Epidermal melanocyte (primary cell): ENCODE measurements around the gene OSTM1.

ENCODE experiments used
- DNase-seq: peaks from one replicate; pipeline ENCODE4 v3.0.0; 2011; ENCODE audit warnings: low spot score; ENCODE audit not compliant: insufficient read length

The OSTM1 gene

GRCh38 chr6:108102965-108103364, 28.4 kb upstream of the OSTM1 start:
- no peak for DNase-seq

- no peak for DNase-seq
Measured at GRCh38 chr6:108100003-108100402, 25.5 kb upstream of the OSTM1 start.

- DNase-seq: no peak
Measured at GRCh38 chr6:108097882-108098281, 23.3 kb upstream of the OSTM1 start.

DNA sequence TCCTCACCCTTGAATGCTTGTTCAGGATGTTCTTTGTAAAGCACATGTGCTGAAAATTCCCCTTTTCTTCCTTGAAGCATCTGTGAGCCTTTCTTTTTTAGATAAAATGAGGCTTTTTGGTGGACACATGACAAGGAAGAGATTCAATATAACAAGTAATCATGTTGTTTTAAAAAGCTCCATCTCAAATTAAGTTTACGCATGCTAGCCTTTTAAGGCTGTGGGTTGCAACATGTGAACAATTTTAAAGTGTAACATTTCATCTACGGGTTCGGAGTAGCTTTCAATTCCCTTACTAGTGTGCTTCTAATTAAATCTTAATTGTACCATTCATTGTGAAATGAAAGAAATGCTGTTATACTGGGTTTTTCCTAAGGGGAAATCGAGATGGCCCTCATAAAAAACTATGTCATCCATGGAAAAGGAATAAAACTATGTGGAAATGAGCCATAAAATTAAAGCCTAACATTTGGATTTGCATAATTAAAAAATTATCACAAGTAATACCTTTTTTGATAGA, 19.3 kb upstream of the OSTM1 start:
- no peak for DNase-seq

DNA sequence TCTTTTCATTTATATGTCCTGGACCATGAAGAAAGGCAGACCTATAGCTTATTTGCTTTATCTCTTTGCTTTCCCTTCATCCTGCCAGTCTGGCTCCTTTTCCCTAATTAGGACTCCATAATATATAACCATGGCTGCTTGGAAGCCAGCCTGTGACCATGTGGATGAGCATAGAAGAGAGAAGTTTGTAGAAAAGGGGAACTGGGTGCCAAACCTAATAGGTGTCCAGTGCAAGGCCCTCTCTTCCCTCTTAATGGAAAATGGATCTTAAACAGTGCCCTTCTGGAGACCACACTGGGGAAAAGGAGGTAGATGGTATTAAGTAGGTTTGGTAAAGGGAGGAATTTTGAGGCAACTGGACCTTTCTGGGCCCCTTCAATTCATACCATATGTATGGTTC, 16.7 kb upstream of the OSTM1 start:
- DNase-seq: no peak

GRCh38 chr6:108083349-108083748, 8.8 kb upstream of the OSTM1 start:
- no peak for DNase-seq

DNA sequence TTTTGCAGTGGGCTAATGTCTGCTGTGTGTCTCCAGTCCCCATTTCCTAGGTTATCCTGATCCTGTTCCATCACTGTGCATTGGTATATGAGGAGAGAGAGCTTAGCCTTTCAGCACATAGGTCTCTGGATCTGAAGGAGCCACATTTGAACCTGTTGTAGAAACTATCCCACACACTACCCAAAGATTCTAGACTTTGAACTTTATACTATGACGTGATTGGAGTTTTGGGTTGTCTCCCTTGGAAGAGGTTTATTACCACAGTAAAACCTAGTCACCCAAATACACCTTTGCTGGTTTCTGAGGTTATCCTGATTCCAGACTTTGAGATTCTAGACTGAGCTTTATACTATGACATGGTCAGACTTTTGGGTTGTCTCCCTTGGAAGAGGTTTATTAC, 8.0 kb upstream of the OSTM1 start:
- DNase-seq: no peak

- no peak for DNase-seq
Measured at GRCh38 chr6:108080010-108080780, 5.7 kb upstream of the OSTM1 start.

DNA sequence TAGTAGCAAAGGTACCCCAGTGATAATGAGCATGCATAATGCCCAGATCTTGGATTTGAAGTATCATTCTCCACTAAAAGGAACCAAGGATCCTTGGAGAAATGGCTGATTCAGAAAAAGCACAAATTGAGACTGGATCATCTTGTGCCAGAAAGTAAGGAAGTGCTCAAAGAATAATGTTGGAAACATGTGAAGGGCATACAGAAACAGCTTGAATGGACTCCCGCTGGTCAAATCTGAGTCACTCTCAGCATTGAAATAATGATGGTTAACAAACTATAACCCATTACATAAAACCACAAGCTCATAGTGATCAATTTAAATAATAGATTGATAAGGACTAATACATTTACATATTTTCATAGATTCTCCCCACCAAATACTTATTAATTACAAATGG, 3.6 kb upstream of the OSTM1 start:
- DNase-seq: no peak

GRCh38 chr6:108074057-108074358, 533 bp downstream of the OSTM1 start:
- DNase-seq: no peak

DNA sequence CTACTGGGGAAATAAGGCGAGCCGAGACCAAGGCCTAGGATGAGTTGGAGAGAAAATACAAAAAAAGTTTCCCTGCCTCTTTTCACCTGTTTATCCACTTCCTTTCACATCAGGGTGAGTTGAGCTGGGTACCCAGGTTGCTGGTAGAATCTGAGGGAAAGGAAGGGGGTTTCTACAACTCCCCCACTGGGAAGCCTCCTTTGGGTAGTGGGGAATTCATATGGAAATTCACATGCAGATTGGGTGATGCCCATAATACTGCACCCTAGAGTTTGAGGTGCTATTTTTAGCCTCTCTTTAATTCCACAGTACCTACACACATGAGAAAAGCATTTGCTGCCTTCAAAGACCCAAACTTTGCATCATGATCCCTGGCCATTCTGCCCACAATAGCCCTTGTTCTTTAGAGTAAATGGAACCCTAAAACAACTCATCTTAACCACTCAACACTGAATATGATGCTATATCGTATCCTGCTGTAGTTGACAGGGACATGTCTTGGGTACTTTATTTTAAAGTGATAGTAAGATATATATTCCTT, 2.7 kb downstream of the OSTM1 start:
- DNase-seq: no peak

GRCh38 chr6:108068618-108069017, 5.9 kb downstream of the OSTM1 start:
- DNase-seq: no peak

- DNase-seq: no peak
Measured at GRCh38 chr6:108068182-108068581, 6.4 kb downstream of the OSTM1 start.

DNA sequence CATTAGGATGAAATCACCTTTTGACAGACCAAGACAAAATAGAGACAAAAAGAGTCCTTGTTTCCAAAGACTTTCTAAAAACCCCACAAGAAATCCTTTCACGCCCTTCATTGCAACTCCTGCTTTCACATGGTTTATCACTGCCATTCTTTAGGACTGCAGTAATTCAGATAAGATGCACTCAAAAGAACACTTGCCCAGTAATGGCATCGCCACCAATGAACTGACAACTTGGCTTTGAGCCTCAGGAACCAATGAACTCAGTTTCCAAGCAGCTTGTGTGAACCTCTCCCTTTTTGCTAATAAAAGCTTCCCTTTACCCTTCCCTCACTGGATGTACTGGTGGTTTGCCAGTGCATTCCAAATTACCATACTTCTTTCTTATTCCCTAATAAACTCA, 21.8 kb downstream of the OSTM1 start:
- DNase-seq: no peak

DNA sequence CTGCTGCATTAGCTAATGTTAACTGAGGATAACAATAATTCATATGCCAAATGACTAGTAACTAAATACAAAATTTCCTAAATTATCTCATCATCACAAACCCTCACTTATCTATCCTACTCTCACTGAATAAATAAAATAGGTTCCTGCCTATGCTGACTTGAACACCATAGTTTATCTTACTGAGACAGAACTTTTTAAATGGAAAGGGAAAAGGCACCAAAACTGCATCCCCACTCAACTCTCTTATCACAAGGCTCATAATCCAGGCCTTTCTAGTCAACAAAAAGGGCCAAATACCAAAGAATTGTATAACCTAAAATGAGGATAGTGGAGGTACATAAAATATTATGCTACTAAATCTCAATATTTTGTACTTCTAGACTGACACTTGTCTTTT, 23.1 kb downstream of the OSTM1 start:
- DNase-seq: no peak

DNA sequence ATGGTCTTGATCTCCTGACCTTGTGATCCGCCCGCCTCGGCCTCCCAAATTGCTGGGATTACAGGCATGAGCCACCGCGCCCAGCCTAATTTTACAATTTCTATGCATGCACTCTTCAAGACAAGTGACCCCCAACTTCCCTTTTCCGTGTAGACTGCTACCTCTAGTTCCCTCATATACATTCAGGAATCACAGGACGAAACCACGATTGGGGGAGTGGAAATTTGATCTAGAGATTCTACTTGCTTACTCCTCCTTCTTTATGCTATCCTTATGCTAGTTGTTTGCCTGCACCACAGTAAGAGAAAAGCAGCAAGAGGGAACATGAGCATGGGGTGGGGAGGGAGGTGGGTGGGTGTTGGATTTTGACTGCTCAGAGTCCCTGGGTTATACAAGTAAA, 34.9 kb downstream of the OSTM1 start:
- DNase-seq: no peak

- DNase-seq: no peak
Measured at GRCh38 chr6:108036884-108037283, 37.7 kb downstream of the OSTM1 start.

- DNase-seq: no peak
Measured at GRCh38 chr6:108031968-108032367, 42.6 kb downstream of the OSTM1 start.

GRCh38 chr6:108030211-108030610, 44.3 kb downstream of the OSTM1 start:
- DNase-seq: no peak

GRCh38 chr6:108029226-108029921, 45.2 kb downstream of the OSTM1 start:
- no peak for DNase-seq

GRCh38 chr6:108027594-108027993, 46.9 kb downstream of the OSTM1 start:
- DNase-seq: no peak

DNA sequence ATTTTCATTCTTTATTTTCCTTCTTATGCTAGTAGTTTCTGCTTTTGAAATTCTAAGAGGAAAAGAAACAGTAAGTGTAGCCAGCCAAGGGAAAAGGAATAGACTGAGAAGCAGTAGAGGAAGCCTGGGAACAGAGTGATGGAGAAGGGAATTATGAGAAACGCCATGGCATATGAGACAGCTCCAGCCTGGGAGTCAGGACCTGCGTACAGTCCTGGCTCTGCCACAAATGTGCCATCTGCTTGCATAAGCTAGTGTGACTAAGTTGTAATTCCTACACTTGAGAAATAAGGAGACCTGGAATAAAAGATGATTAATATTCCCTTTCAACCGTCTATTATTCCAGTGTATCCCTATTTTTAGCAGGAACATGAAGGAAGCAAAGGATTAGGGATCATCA, 47.5 kb downstream of the OSTM1 start:
- DNase-seq: no peak
